GM20000 (cell line): ENCODE data around the gene RDH12.

Experiments
- DNase-seq: peaks from one replicate; pipeline ENCODE4 v3.0.0; 2012; ENCODE audit warnings: low spot score
- TF ChIP-seq, protein P1 (sequence below): IDR thresholded peaks from 2 replicates; pipeline ENCODE4 v1.5.1; 2012; ENCODE audit warnings: mild to moderate bottlenecking, control low read depth; ENCODE audit errors: extremely low read depth, missing control alignments

The RDH12 gene

DNA sequence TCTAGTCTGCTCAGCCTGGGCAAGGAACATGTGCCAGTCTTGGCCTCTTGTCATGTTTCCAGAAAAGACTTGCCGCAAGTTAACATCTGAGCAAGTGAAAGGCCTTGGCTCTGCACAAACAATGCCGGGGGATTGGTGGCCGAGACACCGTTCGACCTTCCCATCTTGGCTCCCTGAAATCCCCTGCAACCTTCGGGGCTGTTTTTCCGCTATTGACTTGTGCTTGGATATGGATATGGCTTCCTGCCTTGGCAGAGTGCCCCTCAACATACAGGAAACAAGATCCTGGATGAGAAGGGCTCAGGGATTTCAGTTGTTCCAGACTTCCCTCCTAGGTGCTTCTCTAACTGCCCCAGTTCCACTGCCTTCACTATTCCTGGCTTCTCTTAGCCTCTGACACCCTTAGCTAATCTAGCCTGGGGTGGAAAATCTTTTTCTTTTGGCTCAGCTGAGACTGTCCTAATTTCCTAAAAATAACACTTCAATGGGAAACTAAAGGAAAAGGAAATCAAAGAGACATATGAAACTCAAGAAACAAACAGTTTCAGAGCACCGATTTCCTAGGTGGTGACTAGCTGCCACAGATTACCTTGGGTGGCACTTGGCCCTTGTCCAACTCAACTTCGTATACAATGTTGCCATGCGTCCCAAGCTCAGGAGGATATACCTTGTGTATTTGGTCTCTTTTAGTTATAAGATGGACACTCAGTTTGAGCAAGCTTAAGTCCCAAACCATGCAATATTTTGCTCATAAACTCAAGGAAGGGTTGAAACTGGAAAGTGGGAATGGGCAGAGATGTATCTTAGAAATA lies 33.9 kb downstream of the RDH12 start:
- no peak for DNase-seq
- TF ChIP-seq, protein P1, sequence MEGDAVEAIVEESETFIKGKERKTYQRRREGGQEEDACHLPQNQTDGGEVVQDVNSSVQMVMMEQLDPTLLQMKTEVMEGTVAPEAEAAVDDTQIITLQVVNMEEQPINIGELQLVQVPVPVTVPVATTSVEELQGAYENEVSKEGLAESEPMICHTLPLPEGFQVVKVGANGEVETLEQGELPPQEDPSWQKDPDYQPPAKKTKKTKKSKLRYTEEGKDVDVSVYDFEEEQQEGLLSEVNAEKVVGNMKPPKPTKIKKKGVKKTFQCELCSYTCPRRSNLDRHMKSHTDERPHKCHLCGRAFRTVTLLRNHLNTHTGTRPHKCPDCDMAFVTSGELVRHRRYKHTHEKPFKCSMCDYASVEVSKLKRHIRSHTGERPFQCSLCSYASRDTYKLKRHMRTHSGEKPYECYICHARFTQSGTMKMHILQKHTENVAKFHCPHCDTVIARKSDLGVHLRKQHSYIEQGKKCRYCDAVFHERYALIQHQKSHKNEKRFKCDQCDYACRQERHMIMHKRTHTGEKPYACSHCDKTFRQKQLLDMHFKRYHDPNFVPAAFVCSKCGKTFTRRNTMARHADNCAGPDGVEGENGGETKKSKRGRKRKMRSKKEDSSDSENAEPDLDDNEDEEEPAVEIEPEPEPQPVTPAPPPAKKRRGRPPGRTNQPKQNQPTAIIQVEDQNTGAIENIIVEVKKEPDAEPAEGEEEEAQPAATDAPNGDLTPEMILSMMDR = no peak

GRCh38 chr14:67736771-67737170 lies 35.1 kb downstream of the RDH12 start:
- DNase-seq = no peak
- TF ChIP-seq, protein P1 = no peak

DNA sequence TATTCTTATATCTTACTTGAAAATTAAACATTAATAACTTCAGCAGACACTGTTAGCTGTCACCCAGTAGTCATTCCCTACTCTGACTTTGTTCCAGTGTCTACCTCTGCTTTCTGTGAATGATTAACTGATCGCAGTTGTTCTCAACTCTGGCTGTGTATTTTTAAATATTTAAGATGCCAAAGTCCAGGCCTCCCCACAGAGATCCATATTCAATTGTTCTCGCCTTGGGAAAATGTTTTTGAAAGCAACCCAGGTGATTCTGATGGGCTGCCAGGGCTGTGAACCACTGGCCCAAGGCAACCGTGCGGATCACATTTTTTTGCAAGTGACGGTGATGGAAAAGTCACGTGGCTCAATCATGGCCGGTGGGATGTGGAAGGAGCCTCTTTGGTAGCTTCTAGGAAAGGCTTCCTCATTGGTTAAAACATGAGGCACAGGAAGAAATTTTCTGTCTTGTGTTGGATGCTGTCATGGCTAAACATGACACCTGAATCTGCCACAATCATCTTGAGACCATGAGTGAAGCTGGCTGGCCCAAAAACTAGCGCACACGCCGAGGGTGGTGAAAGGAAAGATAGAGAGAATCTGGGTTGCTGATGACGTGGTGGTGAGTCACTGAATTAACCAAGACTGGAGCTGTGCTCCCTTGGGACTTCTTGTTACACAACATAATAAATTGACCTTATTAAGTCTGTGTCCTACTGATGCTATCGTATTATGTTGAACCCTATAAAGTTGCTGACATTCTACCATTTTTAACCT lies 37.2 kb downstream of the RDH12 start:
- TF ChIP-seq, protein P1 = no peak
- no peak for DNase-seq

GRCh38 chr14:67744046-67744445 lies 42.4 kb downstream of the RDH12 start:
- TF ChIP-seq, protein P1 = no peak
- DNase-seq = no peak

GRCh38 chr14:67746927-67747326 lies 45.2 kb downstream of the RDH12 start:
- TF ChIP-seq, protein P1 = no peak
- DNase-seq = peak; percentile 63

DNA sequence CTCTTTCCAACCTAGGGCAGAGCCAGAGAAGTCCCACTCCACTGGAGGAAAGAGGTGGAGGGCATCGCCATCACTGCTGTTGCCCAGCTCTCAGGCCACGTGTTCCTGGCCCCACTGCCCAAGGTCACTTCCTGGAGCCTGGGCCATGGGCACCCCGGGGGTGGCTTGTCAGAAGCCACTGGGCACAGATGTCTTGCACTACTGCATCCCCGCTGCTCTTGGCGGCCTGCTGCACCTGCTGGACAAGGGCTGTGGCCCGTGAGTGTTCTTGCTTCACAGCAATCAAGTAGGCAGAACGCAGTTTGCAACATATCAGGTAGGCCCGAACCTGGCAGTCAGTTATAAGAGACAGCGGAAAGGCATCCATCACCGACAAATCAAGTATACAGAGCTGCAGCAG lies 46.6 kb downstream of the RDH12 start:
- TF ChIP-seq, protein P1 = no peak
- DNase-seq = no peak
